Measurements from ENCODE around the gene AFMID.
"Not testable (repeated sequence)": the region's sequence is repeated elsewhere in the genome, so short reads cannot be mapped to it uniquely, and the experiment has no call there.

The AFMID gene

DNA sequence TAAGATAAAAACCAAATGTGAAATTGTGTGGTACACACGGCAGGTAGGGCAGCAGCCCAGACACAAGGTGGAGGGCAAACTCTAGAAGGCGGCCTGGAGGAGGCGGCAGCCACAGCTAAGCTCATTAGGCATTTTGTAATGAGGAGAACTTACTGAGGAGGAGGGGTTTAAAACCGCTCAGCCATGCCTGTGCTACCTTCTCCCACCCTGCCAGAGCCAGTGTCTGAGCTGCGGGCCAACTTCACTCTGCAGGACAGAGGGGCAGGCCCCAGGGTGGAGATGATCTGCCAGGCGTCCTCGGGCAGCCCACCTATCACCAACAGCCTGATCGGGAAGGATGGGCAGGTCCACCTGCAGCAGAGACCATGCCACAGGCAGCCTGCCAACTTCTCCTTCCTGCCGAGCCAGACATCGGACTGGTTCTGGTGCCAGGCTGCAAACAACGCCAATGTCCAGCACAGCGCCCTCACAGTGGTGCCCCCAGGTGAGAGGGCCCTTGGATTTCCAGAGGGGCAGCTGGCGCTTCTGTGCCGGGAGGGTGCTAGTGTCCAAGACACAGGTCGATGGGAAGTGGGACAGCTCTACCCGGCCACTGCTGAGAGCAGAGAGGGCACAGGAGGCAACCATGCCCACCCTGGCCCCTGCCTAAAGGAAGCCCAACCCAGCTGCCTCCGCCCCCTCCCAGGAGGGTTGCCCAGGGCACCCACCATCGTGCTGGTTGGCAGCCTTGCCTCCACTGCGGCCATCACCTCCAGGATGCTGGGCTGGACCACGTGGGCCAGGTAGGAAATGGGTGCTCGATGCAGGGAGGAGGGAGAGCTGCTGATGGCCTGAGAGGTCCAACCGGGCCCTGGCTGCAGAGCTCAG is 23.0 kb upstream of the AFMID start:
- Histone ChIP-seq H3K4me3 (ENCODE audit: low read length) (no peak overlapping the region), H3K9ac (ENCODE audit: low read depth, low read length) (no peak overlapping the region), H3K36me3 (ENCODE audit: insufficient read depth, low read length) (no peaks in the 10 kb centered on the region), H3K4me1 (ENCODE audit: insufficient read depth, low read length) (no peaks in the 10 kb centered on the region), H3K27ac (ENCODE audit: low read depth, low read length) (no peak overlapping the region), H3K9me3 (ENCODE audit: insufficient read depth, low read depth, low read length) (no peaks in the 10 kb centered on the region), H3K27me3 (ENCODE audit: insufficient read depth, low read length) (no peaks in the 10 kb centered on the region)
- WGBS = 88% methylated on average over 22 of the region's 22 CpGs

DNA sequence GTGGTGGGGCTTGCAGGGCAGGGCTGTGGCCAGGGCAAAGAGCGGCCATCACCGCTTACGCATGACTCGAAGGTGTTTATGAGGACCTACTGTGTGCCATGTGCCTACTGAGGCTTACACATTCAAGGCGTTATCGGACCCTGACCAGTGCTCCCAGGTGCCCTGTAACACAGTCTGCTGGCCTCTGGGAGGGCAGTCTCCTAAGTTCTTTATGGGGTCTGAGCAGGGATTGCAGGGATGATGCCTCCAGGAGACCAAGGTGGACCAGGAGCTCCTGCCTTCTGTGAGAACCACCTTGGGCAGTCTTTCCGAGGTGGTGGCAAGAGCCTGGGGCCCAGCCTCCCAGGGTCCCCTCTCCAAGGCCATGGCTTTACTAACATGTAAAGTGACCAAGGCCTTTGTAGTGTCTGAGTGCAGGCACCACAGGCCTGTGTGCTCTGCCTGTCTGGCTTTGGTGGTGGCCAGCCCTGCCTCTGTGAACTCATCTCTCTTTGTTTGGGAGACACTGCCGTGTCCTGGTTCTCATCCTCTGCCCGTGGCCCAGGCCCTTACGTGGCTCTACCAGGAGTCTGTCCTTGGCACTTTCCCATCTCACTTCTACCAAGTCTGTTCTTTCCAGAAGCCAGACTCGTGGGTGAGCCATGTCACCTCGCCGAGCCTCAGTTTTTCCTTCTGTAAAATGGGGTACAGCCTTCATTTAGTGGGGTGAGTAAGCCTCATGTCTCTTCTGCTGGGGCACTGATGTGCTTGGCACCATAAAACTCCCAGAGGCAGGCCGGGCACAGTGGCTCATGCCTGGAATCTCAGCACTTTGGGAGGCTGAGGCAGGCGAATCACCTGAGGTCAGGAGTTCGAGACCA is 22.2 kb upstream of the AFMID start:
- Histone ChIP-seq H3K4me3 (ENCODE audit: low read length) (no peak overlapping the region), H3K4me1 (ENCODE audit: insufficient read depth, low read length) (no peaks in the 10 kb centered on the region), H3K27ac (ENCODE audit: low read depth, low read length) (no peak overlapping the region), H3K9me3 (ENCODE audit: insufficient read depth, low read depth, low read length) (no peaks in the 10 kb centered on the region), H3K27me3 (ENCODE audit: insufficient read depth, low read length) (no peaks in the 10 kb centered on the region), H3K36me3 (ENCODE audit: insufficient read depth, low read length) (no peaks in the 10 kb centered on the region), H3K9ac (ENCODE audit: low read depth, low read length) (no peak overlapping the region)
- 94% methylated on average over 16 of the region's 16 CpGs for WGBS

DNA sequence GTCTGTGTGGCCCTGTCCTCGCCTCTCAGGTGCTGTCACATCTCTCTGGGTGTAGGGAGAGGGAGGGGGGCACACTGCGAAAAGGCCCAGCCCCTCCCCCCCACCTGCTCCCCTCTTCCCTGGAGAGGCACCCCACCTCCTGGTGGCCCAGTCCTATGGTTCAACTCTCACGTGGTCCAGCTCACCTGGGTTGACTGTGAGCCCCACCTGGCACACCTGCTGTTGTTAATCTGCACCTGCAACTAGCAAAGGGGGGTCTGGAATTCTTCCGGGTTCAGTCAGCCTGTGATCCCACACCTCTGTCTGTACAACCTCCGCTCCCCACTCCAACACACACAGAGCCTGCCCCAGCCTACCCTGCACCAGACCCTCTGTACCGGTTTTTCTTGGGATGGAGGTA is 20.7 kb upstream of the AFMID start:
- no peaks in the 10 kb centered on the region for H3K36me3 ChIP-seq (ENCODE audit: insufficient read depth, low read length)
- no peaks in the 10 kb centered on the region for H3K27me3 ChIP-seq (ENCODE audit: insufficient read depth, low read length)
- no peaks in the 10 kb centered on the region for H3K9me3 ChIP-seq (ENCODE audit: insufficient read depth, low read depth, low read length)
- no peak overlapping the region for H3K27ac ChIP-seq (ENCODE audit: low read depth, low read length)
- WGBS = 63% methylated on average over 4 of the region's 6 CpGs
- no peaks in the 10 kb centered on the region for H3K4me1 ChIP-seq (ENCODE audit: insufficient read depth, low read length)
- H3K9ac ChIP-seq (ENCODE audit: low read depth, low read length) = no peak overlapping the region
- H3K4me3 ChIP-seq (ENCODE audit: low read length) = no peak overlapping the region

DNA sequence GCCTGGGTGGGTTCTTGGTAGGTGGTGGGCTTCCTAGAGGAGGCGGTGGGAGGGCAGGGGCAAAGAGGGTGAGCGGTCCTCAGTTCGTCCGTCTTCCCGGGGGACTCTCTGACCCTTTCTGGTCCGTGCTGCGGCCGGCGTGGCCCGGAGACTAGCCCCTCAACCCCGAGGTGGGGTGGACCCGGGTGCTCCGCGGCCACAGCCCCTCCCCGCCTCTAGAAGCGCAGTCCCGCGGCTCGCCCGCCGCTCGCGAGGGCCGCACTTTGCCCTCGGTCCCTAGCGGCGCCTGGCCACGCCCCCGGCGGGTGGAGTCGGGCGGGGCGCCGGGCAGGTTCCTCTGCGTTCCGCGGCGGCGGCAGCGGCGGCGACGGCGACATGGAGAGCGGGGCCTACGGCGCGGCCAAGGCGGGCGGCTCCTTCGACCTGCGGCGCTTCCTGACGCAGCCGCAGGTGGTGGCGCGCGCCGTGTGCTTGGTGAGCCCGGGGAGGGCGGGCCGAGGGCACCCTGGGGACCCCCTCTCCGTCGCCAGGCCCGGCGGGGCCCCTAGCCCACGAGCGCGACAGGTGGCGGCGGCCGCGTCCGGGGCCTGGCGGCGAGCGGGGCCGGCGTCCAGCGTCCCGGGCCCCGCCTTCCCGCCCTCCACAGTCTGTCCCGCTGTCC is 18.8 kb upstream of the AFMID start, which contains the start of gene SYNGR2:
Gene SYNGR2 (plus strand): TSS at position 340 of the 661 bp plus-strand sequence. CDS start 36 bp downstream, at position 376.
- H3K4me3 ChIP-seq (ENCODE audit: low read length) = peak within 1 kb of the TSS; percentile 65
- H3K9me3 ChIP-seq (ENCODE audit: insufficient read depth, low read depth, low read length) = no peaks in the 10 kb centered on the region
- no peaks in the 10 kb centered on the region for H3K27me3 ChIP-seq (ENCODE audit: insufficient read depth, low read length)
- peaks cover 5% of the 10 kb centered on the region for H3K36me3 ChIP-seq (ENCODE audit: insufficient read depth, low read length)
- H3K9ac ChIP-seq (ENCODE audit: low read depth, low read length) = peak within 1 kb of the TSS; percentile 60; the same call in 1 of the 2 replicates
- H3K27ac ChIP-seq (ENCODE audit: low read depth, low read length) = no peak within 1 kb of the TSS
- H3K4me1 ChIP-seq (ENCODE audit: insufficient read depth, low read length) = peaks cover 10% of the 10 kb centered on the region; the same call in 1 of the 2 replicates
- under 1% methylated on average over 84 of the region's 84 CpGs for WGBS

DNA sequence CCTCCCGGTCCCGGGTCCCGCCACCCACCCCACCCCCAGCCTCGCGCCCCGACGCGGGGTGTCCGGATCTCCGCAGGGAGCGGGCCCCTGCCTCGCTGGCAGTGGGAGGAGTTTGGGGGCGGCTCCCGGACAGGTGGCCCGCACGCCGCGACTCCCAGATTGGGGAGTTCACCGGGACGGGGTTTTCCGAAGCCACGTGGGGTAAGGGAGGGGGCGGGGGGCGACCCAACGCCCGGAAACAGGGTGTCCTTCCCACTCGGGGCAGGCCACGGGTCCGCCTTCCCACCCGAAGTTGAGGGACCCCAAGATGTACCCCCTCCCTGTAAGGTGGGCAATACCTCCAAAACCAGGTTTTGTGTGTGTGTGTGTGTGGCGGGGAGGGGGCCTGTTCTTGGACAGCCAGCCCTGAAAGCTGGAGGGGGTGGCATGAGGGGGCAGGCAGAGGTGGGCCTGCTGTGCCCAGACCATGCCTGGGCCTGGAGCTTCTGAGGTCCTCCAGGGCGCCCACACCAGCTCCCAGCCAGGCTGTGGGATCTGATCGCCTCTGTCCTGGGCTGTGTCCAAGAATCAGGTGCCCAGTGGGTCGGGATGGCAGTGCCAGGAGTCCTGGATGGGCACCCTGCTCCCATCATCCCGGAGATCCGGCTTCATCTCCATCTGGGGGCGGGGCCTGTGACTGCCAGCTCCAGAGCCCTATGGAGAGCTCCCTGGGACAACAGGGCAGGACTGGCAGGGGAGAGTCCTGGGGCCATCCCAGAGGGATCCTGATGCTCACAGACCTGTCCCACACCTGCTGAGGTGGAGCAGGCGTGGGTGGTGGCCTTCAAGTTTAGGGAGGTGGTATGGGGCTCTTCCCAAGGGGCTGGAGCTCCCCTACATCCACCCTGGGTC is 18.0 kb upstream of the AFMID start:
- peaks cover 13% of the 10 kb centered on the region for H3K36me3 ChIP-seq (ENCODE audit: insufficient read depth, low read length)
- no peak overlapping the region for H3K27ac ChIP-seq (ENCODE audit: low read depth, low read length)
- no peak overlapping the region for H3K9ac ChIP-seq (ENCODE audit: low read depth, low read length)
- H3K4me3 ChIP-seq (ENCODE audit: low read length) = peak overlapping the region; percentile 65
- H3K27me3 ChIP-seq (ENCODE audit: insufficient read depth, low read length) = no peaks in the 10 kb centered on the region
- peaks cover 10% of the 10 kb centered on the region; the same call in 1 of the 2 replicates for H3K4me1 ChIP-seq (ENCODE audit: insufficient read depth, low read length)
- H3K9me3 ChIP-seq (ENCODE audit: insufficient read depth, low read depth, low read length) = no peaks in the 10 kb centered on the region
- WGBS = 11% methylated on average over 38 of the region's 38 CpGs

DNA sequence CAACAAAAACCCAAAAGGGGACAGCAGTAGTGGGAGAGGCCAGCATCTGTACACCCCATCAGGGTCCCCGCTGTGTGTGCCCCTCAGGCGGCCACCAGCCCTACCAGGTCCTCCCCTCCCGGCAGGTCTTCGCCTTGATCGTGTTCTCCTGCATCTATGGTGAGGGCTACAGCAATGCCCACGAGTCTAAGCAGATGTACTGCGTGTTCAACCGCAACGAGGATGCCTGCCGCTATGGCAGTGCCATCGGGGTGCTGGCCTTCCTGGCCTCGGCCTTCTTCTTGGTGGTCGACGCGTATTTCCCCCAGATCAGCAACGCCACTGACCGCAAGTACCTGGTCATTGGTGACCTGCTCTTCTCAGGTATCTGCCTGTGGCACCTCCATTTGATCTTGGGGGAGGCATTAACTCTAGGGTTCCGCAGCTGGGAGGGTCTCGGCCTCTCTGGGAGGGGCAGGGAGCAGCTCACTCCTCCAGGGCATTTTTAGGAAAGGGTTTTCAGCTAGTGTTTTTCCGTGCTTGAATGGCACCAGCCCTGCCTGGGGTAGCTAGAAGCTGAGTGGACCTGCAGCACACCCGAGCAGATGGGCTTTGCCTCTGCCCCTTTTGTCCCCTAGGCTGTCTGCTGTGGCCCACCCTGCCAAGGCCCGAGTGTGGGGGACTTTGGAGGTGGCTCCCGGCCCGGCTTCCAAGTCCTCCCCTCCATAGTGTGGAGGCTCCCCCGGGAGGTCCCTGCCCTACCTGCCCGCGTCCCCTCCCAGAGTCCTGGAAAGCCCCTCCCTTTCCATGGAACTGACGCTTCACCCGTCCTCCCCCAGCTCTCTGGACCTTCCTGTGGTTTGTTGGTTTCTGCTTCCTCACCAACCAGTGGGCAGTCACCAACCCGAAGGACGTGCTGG is 16.2 kb upstream of the AFMID start:
- H3K27me3 ChIP-seq (ENCODE audit: insufficient read depth, low read length) = no peaks in the 10 kb centered on the region
- 90% methylated on average over 31 of the region's 31 CpGs for WGBS
- H3K36me3 ChIP-seq (ENCODE audit: insufficient read depth, low read length) = peaks cover 28% of the 10 kb centered on the region
- no peaks in the 10 kb centered on the region for H3K9me3 ChIP-seq (ENCODE audit: insufficient read depth, low read depth, low read length)
- no peak overlapping the region for H3K4me3 ChIP-seq (ENCODE audit: low read length)
- no peak overlapping the region for H3K9ac ChIP-seq (ENCODE audit: low read depth, low read length)
- peaks cover 10% of the 10 kb centered on the region; the same call in 1 of the 2 replicates for H3K4me1 ChIP-seq (ENCODE audit: insufficient read depth, low read length)
- H3K27ac ChIP-seq (ENCODE audit: low read depth, low read length) = no peak overlapping the region

DNA sequence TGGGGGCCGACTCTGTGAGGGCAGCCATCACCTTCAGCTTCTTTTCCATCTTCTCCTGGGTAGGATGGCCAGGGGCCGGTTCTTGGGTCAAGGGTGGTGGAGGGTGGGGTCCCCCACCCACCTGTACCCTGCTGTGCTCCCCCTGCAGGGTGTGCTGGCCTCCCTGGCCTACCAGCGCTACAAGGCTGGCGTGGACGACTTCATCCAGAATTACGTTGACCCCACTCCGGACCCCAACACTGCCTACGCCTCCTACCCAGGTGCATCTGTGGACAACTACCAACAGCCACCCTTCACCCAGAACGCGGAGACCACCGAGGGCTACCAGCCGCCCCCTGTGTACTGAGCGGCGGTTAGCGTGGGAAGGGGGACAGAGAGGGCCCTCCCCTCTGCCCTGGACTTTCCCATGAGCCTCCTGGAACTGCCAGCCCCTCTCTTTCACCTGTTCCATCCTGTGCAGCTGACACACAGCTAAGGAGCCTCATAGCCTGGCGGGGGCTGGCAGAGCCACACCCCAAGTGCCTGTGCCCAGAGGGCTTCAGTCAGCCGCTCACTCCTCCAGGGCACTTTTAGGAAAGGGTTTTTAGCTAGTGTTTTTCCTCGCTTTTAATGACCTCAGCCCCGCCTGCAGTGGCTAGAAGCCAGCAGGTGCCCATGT is 15.4 kb upstream of the AFMID start:
- H3K4me3 ChIP-seq (ENCODE audit: low read length); H3K27ac ChIP-seq (ENCODE audit: low read depth, low read length); H3K27me3 ChIP-seq (ENCODE audit: insufficient read depth, low read length); H3K9ac ChIP-seq (ENCODE audit: low read depth, low read length); H3K9me3 ChIP-seq (ENCODE audit: insufficient read depth, low read depth, low read length): not testable (repeated sequence)
- Histone ChIP-seq H3K4me1 (ENCODE audit: insufficient read depth, low read length) (peaks cover 10% of the 10 kb centered on the region; the same call in 1 of the 2 replicates), H3K36me3 (ENCODE audit: insufficient read depth, low read length) (peaks cover 33% of the 10 kb centered on the region)
- WGBS = 86% methylated on average over 17 of the region's 19 CpGs

DNA sequence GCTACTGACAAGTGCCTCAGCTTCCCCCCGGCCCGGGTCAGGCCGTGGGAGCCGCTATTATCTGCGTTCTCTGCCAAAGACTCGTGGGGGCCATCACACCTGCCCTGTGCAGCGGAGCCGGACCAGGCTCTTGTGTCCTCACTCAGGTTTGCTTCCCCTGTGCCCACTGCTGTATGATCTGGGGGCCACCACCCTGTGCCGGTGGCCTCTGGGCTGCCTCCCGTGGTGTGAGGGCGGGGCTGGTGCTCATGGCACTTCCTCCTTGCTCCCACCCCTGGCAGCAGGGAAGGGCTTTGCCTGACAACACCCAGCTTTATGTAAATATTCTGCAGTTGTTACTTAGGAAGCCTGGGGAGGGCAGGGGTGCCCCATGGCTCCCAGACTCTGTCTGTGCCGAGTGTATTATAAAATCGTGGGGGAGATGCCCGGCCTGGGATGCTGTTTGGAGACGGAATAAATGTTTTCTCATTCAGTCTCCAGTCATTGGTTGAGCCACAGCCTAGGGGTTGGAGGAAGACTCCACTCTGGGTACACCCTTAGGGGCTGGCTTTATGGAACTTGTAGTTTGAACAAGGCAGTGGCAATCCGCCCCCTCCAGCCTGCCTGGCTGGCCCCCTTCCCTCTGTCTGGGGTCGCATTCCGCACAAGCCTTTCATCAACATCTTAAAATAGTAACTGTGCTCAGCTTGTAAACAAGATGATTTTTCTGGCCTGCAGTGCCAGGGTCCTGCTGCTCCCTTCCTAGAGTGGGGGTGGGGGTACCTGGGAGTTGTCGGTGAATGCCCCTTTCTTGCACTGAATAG is 14.7 kb upstream of the AFMID start:
- Histone ChIP-seq H3K9ac (ENCODE audit: low read depth, low read length) (no peak overlapping the region), H3K4me3 (ENCODE audit: low read length) (no peak overlapping the region), H3K9me3 (ENCODE audit: insufficient read depth, low read depth, low read length) (no peaks in the 10 kb centered on the region), H3K27me3 (ENCODE audit: insufficient read depth, low read length) (no peaks in the 10 kb centered on the region), H3K36me3 (ENCODE audit: insufficient read depth, low read length) (peaks cover 33% of the 10 kb centered on the region), H3K27ac (ENCODE audit: low read depth, low read length) (peak overlapping the region; percentile 30; the same call in 1 of the 2 replicates), H3K4me1 (ENCODE audit: insufficient read depth, low read length) (peaks cover 10% of the 10 kb centered on the region; the same call in 1 of the 2 replicates)
- WGBS = 58% methylated on average over 19 of the region's 19 CpGs

Data from HUES64 (cell line).